ENCODE results near the gene EXOC7. TPM values are rescaled to one million over a fixed set of nuclear protein-coding genes. Genes with fewer than 3 reads are reported as not detected.
A peak's percentile ranks its signal among the peaks of the same experiment; 100 is the strongest.

EXOC7 gene
- total RNA-seq, 2 donors from 2014 or later: 88.0 to 95.0 TPM

GRCh38 chr17:76050538-76051467, 52.8 kb downstream of the EXOC7 start:
- Histone ChIP-seq H3K9ac (ENCODE audit: low read depth in 2 of 2, low read length in 2 of 2) (peak overlapping the region in 1 of 2 donors; percentile 53), H3K4me3 (no peak overlapping the region), H3K27ac (peak overlapping the region; percentile 26), H3K27me3 (no peaks in the 10 kb centered on the region), H3K4me1 (peaks cover 4% of the 10 kb centered on the region), H3K9me3 (no peaks in the 10 kb centered on the region), H3K36me3 (peaks cover 23% of the 10 kb centered on the region)
- peak; percentile 41 for DNase-seq
- TF ChIP-seq CTCF (IDR thresholded peaks at IDR 0.05): no peak
- intact Hi-C loops (cut with DNase I): no loop called here

DNA sequence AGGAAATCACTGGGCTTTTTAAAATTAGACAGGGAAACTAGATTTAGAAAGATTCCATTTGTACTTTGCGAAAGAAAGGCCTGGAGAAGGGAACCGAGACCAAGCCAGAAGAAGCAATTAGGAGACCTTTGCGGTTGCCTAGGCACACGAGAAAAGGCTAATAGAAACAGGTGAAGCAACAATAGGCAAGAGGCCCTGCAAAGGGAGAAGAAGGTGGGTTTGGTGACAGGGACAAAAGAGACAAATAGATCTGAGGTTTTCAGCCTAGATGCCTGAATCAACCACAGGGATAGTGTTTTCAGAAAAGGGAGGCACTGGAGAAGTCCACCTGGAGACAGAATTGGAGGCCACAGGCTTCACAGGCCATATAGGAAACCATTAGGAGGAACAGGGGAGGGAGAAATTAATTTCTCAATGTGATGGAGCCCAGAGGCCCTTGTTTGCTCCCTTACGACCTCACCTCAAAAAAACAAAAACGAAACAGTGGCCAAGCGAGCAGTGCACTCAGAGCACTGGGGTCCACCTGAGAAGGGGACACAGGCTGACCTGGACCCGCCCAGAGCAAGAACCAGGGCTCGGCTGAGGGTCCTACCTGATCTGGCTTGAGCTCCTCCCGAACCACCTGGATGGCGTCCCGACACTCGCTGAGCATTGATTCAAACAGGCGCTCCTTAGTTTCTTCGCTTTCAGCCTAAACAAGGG, 53.6 kb downstream of the EXOC7 start:
- TF ChIP-seq CTCF (IDR thresholded peaks at IDR 0.05): no peak
- Histone ChIP-seq H3K27ac (no peak overlapping the region), H3K27me3 (no peaks in the 10 kb centered on the region), H3K36me3 (peaks cover 31% of the 10 kb centered on the region), H3K9me3 (no peaks in the 10 kb centered on the region), H3K9ac (ENCODE audit: low read depth in 2 of 2, low read length in 2 of 2) (peak overlapping the region in 1 of 2 donors; percentile 53), H3K4me3 (no peak overlapping the region), H3K4me1 (peaks cover 4% of the 10 kb centered on the region)
- no peak for DNase-seq
- intact Hi-C loops (cut with DNase I): no loop called here

DNA sequence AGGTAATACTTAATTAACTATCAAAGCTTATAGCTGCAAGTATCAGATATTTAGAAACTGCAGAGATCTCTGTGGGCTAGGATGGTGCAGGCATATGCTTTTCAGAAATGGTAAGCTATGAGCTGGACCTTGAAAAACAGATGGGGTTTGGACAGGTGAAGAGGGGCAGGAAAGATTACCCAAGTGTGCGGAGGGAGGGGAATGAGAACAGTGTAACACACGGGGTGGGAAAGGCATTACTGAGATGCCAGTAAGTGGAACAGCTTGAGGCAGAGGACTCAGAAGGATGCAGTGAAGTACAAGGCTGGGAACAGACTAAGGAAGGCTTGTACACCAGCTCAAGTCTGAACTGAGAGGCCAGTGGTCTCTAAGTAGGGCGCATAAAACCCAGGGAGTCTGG, 54.3 kb downstream of the EXOC7 start:
- Histone ChIP-seq H3K36me3 (peaks cover 37% of the 10 kb centered on the region), H3K27me3 (no peaks in the 10 kb centered on the region), H3K9me3 (no peaks in the 10 kb centered on the region), H3K9ac (ENCODE audit: low read depth in 2 of 2, low read length in 2 of 2) (no peak overlapping the region), H3K4me1 (peaks cover 4% of the 10 kb centered on the region), H3K4me3 (no peak overlapping the region), H3K27ac (no peak overlapping the region)
- no peak for DNase-seq
- intact Hi-C loops (cut with DNase I): no loop called here
- TF ChIP-seq CTCF (IDR thresholded peaks at IDR 0.05): no peak

- intact Hi-C loops (cut with DNase I): no loop called here
- Histone ChIP-seq H3K4me1 (peaks cover 4% of the 10 kb centered on the region), H3K27ac (no peak overlapping the region), H3K4me3 (no peak overlapping the region), H3K9ac (ENCODE audit: low read depth in 2 of 2, low read length in 2 of 2) (no peak overlapping the region), H3K27me3 (no peaks in the 10 kb centered on the region), H3K9me3 (no peaks in the 10 kb centered on the region), H3K36me3 (peaks cover 42% of the 10 kb centered on the region)
- no peak for TF ChIP-seq CTCF (IDR thresholded peaks at IDR 0.05)
- no peak for DNase-seq
Measured at GRCh38 chr17:76048711-76049110, 54.9 kb downstream of the EXOC7 start.

GRCh38 chr17:76048025-76048605, 55.5 kb downstream of the EXOC7 start:
- no peak for DNase-seq
- intact Hi-C loops (cut with DNase I): no loop called here
- peaks cover 44% of the 10 kb centered on the region for H3K36me3 ChIP-seq
- no peaks in the 10 kb centered on the region for H3K27me3 ChIP-seq
- peaks cover 4% of the 10 kb centered on the region for H3K4me1 ChIP-seq
- H3K9me3 ChIP-seq: no peaks in the 10 kb centered on the region
- H3K4me3 ChIP-seq: no peak overlapping the region
- TF ChIP-seq CTCF (IDR thresholded peaks at IDR 0.05): no peak
- no peak overlapping the region for H3K27ac ChIP-seq
- no peak overlapping the region for H3K9ac ChIP-seq (ENCODE audit: low read depth in 2 of 2, low read length in 2 of 2)
